Activated gamma-delta T cell treated with anti-CD3 and anti-CD28 coated beads, Interleukin-2, amount 50 U/mL, for 16 hours (primary cell): ENCODE results near the gene GTPBP4.
"Not testable (repeated sequence)": the region's sequence is repeated elsewhere in the genome, so short reads cannot be mapped to it uniquely, and the experiment has no call there.

Experiments
- DNase-seq: peaks from one replicate; pipeline ENCODE4 v3.0.0-alpha.2; 2020; ENCODE audit warnings: low read depth

Gene GTPBP4

DNA sequence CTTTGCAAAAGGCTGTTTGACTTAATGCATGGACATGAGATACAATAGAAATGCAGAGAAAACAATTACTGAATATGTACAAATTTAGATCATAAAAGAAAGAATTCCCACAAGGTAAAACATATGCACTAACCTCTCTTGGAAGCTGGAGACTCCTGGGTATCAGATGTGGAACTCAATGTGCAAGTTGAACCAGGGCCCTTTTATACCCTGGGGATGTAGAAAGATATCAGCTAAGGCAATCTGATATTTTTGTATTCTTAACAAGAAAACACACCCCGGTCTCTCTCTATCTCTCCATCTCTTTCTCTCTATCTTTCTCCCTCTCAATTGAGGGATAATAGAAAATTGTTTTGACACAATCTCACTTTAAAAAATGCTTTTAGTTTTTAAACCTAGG, 37.4 kb downstream of the GTPBP4 start, which contains the start of gene IDI2:
Gene IDI2 (minus strand): TSS at position 177 of the 400 bp plus-strand sequence. CDS start 1,136 bp downstream, outside the sequence.
- DNase-seq = no peak

DNA sequence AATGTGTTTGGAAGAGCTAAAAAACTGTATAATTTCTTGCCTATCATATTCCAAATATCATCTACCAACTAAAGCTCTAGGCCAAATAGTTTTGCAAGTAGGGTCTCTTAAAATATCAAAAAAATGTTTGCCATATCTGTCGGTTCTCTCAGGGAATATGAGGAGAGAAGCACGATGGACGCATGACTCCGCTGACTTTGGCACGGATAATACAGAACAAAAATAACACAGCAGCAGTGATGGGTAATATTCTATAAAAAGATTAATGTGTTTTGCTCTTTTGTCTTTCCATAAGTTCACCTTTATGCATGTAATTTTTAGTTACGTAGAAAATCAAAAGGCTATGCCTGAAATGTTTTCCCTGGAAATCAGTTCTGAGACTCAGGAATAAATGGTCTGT, 38.3 kb downstream of the GTPBP4 start:
- no peak for DNase-seq

DNA sequence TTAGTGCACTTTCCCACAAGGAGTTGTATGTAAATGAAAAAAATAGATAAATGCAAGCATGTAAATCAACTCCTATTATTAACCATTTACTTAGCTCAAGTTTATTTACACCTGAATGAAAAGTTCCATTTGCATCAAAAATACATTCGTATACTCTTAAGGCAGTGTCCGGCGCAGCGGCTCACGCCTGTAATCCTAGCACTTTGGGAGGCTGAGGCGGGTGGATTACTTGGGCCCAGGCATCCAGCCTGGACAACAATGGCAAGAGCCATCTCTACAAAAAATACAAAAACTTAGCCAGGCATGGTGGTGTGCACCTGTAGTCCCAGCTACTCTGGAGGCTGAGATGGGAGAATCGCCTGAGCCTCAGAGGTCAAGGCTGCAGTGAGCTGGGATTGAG, 41.6 kb downstream of the GTPBP4 start:
- DNase-seq = no peak

DNA sequence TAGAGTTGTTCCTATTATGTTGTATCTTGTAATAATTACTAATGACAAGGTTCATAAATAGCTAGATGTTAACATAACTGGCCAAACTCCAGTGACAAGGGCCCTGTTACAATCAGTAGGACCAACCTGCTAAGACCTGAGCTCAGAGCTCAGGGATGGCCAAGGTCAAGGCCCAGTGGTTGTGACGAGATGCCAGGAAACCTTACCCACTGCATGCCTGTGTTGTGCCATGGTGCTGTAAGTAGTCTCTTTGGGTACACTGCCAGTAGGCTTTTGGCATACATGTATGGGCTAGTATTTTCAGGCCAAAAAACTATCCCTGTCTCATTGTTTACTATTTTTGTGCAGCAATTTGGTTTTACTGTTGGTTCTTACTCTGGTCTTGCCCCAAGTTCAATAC, 45.4 kb downstream of the GTPBP4 start:
- no peak for DNase-seq

DNA sequence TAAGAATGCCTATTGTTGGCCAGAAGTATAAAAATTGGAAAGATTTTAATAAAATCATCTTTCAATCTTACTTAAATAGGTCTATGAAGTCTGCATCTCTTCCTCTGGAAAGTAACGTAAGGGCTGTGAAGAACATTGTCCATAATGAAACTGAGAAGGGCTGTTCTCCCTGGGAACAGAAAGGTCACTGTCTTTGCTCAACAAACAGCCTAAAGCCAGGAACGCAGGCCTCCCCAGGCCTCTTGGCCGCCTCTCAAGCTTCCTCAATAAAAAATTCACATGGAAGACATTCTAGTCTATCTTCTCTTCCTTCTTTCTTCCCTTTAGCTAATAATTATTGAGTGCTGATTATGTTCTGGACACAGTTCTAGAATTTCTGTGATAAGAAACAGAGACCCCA, 46.5 kb downstream of the GTPBP4 start:
- no peak for DNase-seq

DNA sequence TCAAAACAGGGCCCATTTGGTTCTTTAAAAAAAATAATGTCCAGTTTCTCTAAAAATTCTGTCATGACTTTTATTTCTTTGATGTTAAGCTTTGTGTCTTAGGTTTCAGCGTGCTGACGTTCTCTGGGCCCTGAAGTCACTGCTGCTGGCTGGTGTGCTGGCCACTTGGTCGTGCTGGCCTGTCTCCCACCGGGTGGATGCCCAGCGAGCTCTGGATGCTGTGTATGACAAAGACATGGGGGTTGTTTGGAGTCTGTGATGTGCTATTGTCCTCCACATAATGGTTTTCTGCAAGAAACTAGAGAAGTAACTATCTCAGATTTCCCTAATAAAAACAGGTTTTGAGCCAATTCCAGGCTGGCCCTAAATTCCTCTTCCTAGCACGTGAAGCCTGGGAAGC, 47.0 kb downstream of the GTPBP4 start:
- DNase-seq = no peak

DNA sequence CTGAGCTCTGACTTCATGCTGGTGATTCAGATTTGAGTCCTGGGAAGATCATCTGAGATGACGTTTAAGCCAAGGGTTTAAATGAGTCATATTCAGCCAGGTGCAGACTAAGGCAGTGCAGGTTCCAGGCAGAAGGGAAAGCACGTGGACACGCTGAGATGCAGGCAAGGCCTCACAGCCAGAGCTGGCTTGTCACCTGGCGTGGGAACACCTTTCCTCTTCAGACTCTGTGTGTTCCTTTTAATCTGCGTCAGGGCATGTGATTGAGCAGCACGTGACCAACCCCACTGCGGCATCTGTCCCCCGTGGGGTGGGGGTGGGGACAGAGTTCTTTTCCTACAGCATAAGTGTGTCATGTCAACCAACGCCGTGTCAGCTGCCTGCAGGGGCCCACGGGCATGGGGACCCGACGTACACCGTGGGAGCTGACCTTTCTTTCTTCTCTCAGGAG, 48.1 kb downstream of the GTPBP4 start:
- no peak for DNase-seq

DNA sequence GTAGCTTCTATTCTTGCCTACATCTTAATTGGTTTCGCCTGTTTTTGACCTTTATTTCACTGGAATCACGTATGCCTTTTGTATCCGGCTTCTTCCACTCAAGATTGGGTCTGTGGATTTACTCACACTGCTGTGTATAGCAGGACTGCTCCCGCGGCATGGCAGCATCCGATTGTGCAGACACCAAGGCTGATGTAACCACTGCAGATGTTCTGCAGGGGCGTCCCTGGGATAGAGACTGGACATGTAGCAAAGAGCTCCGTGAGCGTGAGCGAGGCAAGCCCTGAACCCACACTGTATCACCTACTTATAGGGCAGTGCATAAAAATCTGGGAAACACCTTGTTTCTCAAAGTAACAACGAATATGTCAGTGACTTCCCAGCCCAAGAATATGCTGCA, 48.9 kb downstream of the GTPBP4 start:
- DNase-seq = no peak

DNA sequence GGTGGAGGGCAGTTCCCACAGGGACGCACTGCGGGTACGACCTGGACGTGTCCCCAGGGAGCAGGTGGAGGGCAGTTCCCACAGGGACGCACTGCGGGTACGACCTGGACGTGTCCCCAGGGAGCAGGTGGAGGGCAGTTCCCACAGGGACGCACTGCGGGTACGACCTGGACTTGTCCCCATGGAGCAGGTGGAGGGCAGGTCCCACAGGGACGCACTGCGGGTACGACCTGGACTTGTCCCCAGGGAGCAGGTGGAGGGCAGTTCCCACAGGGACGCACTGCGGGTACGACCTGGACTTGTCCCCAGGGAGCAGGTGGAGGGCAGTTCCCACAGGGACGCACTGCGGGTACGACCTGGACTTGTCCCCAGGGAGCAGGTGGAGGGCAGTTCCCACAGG, 50.5 kb downstream of the GTPBP4 start:
- not testable (repeated sequence) for DNase-seq

DNA sequence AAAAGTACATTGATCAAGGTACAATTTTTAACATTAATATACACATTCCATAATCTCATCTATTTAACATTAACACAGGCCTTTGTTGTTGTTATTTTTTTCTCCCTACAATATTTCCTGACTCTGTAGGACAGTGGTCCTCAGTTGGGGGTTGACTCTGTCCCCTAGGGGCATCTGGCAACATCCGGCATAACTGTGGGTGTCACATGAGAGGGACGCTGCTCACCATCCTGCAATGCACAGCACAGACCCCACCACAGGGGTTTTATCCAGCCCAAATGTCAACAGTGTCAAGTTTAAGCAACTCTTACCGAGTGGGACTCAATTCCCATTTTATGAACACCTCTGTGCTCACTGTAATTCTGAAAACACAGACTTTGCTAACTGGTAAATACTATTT, 51.9 kb downstream of the GTPBP4 start:
- no peak for DNase-seq

DNA sequence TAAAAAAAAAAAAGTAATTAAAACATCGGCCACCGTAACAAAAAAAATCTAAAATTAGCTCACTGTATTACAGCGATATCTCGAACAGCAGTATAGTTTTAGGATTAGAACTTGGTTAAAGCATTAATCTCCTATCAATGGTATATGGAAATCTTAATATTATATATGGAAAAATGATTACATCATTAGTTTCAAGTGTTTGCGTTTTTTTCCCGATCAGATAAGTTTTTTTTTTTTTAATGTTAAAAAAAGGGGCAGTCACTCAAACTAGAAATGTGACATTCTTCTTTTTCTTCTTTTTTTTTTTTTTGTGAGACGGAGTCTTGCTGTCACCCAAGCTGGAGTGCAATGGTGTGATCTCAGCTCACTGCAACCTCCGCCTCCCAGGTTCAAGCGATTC, 53.3 kb downstream of the GTPBP4 start:
- no peak for DNase-seq

DNA sequence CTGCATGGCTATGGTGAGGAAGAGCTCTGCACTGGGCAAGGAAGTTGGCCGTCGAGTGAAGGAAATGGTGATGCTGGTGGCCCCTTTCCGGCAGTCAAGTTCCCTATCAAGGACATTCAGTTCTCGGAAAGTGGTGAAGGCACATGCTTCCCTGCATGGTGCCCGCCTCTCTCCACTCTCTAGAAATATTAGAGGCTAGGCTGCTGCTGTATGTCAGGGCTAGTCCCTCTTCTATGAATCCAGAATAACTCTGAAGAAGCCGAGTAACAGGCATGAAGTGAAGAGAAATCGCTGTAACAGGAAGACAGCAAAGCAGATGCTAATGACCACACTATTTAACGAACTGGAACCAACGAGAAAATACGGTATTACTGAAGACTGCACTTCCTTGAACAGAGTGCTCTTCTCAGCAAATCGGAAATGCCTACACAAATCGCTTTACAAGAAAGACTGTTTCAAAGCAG, 55.3 kb downstream of the GTPBP4 start:
- DNase-seq = no peak

DNA sequence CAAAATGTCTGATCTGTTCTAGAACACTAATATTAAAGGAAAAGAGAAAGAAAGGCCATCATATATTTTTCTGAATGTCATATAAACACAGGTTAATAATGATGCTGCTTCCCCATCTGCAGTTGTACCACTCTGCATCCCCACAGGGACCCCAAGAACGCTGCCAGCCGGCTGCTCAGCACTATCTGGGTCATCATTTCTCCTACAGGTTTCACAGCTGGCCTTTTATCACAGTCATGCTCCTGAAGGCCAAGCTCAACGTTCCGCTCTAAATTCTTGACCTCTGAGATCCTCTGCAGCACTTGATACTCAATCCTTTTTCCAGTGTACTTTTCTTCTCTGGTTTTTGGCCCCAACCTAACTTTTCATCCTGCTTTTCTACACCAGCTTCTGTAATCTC, 55.9 kb downstream of the GTPBP4 start:
- DNase-seq = no peak

DNA sequence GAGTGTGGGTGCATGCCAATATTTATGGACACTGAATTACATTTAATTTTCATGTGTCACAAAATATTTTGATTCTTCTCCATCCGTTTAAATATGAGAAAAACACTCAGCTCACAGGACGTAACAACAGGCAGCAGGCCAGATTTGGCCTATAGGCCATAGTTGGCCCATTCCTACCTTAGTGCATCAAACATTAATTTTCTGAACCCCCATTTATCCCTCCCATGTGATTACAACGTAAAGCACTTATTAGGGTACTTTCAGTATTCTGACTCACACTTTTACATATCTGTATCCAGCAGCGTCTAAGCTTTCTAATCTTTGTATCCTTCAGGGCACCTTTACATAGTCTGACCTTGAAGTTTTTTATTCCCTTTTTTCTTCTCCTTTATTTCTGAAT, 56.7 kb downstream of the GTPBP4 start:
- DNase-seq = no peak

DNA sequence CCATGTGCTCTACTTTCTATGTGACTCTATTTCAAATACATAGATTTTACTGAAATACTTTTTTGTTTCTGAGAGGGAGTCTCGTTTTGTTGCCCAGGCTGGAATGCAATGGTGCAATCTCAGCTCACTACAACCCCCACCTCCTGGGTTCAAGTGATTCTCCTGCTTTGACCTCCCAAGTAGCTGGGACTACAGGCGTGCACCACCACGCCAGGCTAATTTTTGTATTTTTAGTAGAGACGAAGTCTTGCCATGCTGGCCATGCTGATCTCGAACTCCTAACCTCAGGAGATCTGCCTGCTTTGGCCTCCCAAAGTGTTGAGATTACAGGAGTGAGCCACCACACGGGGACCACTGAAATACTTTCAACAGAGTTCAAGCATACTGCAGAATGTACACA, 57.2 kb downstream of the GTPBP4 start:
- DNase-seq = no peak

DNA sequence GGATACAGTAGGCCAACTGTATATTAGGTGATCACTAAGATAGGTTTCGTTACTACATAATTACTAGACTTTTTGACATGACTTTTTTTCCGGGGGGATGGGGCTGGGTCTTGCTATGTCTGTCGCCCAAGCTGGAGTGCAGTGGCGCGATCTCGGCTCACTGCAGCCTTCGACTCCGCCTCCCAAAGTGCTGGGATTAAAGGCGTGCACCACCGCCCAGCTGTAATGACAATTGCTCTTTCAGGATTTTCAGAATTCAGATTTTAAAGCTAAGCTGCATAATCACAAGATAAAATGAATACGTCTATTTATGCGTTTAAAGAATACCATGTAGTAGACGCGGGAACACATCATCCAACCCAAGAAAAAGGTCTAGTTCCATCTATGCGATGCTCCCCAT, 59.7 kb downstream of the GTPBP4 start:
- no peak for DNase-seq

DNA sequence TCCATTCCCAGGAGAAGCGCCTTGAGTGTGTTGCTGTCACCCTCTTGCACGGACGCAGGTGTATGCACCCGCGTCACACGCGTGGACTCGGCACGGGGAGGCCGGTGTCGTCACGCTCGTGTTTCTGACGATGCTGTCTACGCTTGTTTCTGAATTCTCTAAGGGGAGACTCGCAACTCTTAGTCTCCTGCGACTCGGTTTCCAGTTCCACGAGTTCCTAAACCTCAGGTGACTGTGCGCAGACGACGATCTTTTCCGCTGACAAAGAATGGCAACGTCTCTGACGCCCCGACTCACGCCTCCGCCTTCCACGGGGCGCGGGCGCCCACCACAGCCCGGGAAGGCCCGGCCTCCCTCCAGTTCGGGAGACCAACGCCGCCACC, 60.1 kb downstream of the GTPBP4 start:
- no peak for DNase-seq

DNA sequence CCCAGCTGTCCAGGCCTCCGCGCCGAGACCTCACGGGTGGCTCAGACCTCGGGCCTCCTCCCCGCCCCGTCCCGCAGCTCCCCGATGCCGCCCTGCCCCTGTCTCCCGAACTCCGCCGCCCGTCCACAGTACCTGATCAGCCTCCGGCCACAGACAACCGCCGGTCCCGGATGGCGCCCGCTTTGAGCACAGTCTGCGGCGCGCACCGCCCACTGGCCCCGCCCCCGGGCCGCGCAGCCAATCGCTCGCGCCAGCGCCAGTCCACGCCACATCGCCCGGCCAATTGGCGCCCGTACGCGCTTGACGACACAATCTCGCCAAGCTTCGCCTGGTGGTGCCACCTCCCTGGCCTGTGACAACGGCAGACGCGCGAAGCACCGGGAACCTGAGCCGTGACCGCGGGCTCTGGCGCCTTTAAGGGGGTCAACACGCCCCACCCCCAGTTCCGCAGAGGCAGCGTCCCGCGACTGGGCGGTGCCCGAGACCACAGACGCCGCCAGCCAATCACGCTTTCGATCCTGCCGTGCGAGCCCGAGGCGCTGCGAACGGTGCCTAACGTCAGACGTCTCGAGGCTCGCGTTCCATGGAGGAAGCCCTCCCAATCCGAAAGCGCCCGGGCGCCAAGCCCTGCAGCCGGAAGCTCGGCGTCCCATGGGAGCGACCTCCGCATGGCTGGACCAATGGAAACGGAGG, 60.6 kb downstream of the GTPBP4 start, which contains the start of gene IDI1:
Gene IDI1 (minus strand): TSS at position 388 of the 693 bp plus-strand sequence. CDS start 116 bp downstream, at position 272.
- DNase-seq = peak; percentile 93

DNA sequence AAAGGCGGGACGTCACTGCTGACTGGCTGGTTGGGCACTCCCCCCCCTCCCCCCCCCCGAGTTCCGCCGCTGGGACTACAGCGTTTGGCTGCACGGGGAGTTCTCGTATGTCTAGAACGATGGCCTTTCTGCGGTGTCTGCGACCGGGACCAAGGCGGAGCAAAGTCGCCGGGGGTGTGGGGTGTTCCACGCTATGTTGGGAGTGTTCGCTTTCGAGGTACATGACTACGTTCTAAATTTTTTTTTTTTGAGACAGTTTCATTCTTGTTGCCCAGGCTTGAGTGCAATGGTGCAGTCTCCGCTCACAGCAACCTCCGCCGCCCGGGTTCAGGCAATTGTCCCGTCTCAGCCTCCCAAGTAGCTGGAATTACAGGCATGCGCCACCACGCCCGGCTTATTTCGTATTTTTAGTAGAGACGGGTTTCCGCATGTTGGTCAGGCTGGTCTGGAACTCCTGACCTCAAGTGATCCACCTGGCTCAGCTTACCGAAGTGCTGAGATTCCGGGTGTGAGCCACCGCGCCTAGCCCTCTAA, 61.3 kb downstream of the GTPBP4 start:
- no peak for DNase-seq

DNA sequence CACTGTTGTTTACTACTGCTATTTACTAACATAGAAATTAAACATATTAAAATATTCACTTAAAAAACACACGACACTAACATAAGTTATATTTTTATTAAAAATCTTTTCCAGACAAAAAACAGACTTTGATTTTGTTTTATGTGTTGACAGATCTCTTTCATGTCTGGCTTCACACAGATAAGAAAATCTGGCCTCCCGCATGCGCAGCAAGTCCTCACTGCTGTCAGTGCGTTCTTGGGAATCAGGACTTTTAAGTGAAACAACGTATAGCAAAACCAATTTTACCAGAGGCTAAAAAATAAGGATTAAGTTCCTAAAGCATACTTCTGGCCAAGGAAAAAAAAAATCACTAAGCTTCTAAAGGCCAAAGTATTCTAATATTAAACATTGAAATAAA, 61.9 kb downstream of the GTPBP4 start:
- DNase-seq = no peak

DNA sequence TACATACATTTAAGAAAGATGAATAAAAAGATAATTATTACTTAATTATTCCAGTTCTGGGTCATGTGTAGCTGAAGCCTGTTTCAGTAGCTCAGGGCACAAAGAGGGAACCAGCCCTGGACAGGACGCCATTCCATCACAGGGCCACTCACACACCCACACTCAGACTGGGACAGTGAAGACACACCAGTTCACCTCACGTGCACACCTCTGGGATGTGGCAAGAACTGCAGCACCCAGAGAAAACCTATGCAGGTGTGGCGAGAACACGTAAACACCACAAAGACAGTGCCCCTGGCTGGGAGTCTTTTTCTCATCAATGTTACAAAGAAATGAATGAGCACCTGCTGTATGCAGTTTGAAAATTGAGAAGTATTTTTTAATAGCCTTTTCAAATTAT, 62.3 kb downstream of the GTPBP4 start:
- no peak for DNase-seq

DNA sequence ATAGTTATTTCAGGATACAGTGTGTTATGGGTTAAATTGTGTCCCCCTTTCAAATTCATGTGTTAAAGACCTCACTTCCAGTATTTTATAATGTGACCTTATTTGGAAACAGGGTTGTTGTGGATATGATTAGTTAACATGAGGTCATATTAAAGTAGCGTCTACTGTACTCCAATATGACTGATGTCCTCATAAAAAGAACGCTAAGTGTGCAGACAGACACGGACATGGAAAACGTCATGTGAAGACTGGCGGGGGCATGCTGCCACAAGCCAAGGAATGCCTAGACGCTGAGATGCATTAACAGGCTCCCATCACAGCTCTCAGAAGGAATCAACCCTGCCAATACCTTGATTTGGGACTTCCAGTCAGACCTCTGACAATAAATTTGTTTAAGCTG, 66.5 kb downstream of the GTPBP4 start:
- no peak for DNase-seq

DNA sequence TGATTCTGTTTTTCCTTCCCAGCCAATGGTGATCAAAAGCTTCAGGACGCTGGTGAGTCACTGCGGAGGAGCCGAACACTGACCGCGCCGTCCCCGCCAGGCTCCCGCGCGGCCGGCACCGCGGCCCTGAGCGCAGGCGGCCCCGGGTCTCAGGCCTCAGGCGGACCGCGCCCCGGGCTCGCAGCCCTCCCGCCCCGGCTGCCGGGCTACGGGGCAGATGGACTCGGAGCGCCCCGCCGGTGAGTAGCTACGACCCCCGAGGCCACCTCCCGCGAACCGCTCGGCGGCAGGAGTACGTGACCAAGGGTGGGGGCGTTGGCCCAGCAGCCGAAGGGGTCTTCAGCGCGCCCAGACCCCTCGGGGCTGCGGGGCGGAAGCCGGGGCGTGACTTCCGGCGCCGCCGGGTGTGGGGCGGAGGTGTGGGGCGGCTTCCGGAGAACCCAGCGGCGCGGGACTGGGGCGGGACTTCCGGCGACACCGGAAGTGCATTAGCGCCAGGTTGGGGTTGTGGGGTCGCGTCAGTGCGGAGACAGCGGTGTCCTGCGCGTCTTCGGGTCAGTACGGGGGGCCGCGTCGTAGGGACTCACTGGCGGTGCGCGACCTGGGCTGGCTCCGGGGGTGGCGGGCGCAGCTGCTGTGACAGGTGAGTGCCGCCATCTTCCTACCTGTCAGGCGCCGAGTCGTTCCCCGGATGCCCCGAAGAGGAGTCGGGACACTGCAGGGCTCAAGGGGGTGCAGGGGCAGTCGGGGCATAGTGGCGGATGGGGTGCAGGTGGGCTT, 68.3 kb downstream of the GTPBP4 start, which contains the start of gene WDR37:
Gene WDR37 (plus strand): TSS at position 60 of the 780 bp plus-strand sequence. CDS start 15,771 bp downstream, outside the sequence.
- DNase-seq = peak; percentile 87
